ENCODE measurements around the gene B3GAT3.

DNA sequence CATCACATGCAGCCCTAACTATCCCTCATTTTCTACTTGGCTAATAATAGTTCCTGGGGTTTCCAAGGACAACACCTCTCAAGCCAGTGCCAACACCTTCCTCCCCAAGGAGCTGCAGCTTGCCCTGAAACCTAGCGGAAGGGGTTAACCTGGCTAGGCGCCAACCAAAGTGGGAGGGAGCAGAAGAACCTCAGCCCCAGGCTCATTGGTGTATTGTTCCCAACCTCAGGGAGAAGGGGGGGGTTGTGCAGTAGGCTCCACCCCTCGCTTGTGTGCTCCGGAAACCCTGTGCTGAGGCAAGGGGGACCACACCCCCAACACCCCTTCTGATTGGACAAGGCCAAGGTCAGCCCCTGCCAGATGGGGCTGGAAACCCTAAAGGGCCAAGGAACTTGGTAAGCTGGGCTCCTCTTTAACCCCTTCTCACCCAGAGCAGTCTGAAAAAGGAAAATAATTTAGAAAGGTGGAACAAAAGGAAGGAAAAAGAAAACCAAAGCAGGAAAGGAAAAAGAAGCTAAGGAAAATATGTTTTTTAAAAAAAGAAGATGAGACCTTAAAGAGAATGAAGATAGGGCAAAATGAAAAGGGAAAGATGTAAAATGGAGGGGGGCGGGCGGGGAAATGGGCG, 22.6 kb downstream of the B3GAT3 start:
- TF ChIP-seq EZH2 (IDR thresholded peaks at IDR 0.05; ENCODE audit: borderline replicate concordance, low read length) (no peak), CTCF (IDR thresholded peaks at IDR 0.05; ENCODE audit: low read length) (no peak)

Data from OCI-LY1 (cell line).